Measurements from ENCODE around the gene RASA3.

GRCh38 chr13:114073881-114074612 lies 58.4 kb downstream of the RASA3 start:
- TF ChIP-seq CTCF (IDR thresholded peaks at IDR 0.05) (no peak), EZH2 (IDR thresholded peaks at IDR 0.05) (no peak), EZH2phosphoT487 (IDR thresholded peaks at IDR 0.05) (no peak)

Measured in neural progenitor cell (in vitro differentiated cells).